IPS-11a (cell line): ENCODE data around the gene ARHGAP26.
"Not testable (repeated sequence)": the region's sequence is repeated elsewhere in the genome, so short reads cannot be mapped to it uniquely, and the experiment has no call there.

Experiments used
- H3K4me3 ChIP-seq: one replicate; pipeline ENCODE4 v1.5.1; 2013; ENCODE audit warnings: low read depth, low read length, control low read depth

Gene ARHGAP26

GRCh38 chr5:142952229-142952628 is 182.1 kb downstream of the ARHGAP26 start:
- no peak overlapping the region for H3K4me3 ChIP-seq

- not testable (repeated sequence) for H3K4me3 ChIP-seq
These were observed 182.7 kb downstream of the ARHGAP26 start for GRCh38 chr5:142952871-142953270.

- no peak overlapping the region for H3K4me3 ChIP-seq
These were observed 184.3 kb downstream of the ARHGAP26 start for GRCh38 chr5:142954455-142954854.

- no peak overlapping the region for H3K4me3 ChIP-seq
These were observed 185.5 kb downstream of the ARHGAP26 start for GRCh38 chr5:142955628-142956027.

- H3K4me3 ChIP-seq: no peak overlapping the region
These were observed 187.4 kb downstream of the ARHGAP26 start for GRCh38 chr5:142957528-142957927.

- no peak overlapping the region for H3K4me3 ChIP-seq
These were observed 188.9 kb downstream of the ARHGAP26 start for GRCh38 chr5:142958944-142959682.

GRCh38 chr5:142959683-142960657 is 189.8 kb downstream of the ARHGAP26 start:
- H3K4me3 ChIP-seq: no peak overlapping the region

GRCh38 chr5:142961440-142962173 is 191.4 kb downstream of the ARHGAP26 start:
- H3K4me3 ChIP-seq: no peak overlapping the region

GRCh38 chr5:142962174-142962533 is 192.0 kb downstream of the ARHGAP26 start:
- no peak overlapping the region for H3K4me3 ChIP-seq

GRCh38 chr5:142965258-142966120 is 195.3 kb downstream of the ARHGAP26 start:
- not testable (repeated sequence) for H3K4me3 ChIP-seq

GRCh38 chr5:142966121-142966420 is 195.9 kb downstream of the ARHGAP26 start:
- no peak overlapping the region for H3K4me3 ChIP-seq

GRCh38 chr5:142969186-142969585 is 199.0 kb downstream of the ARHGAP26 start:
- no peak overlapping the region for H3K4me3 ChIP-seq

- no peak overlapping the region for H3K4me3 ChIP-seq
These were observed 199.7 kb downstream of the ARHGAP26 start for GRCh38 chr5:142969624-142970439.

GRCh38 chr5:142970440-142971030 is 200.4 kb downstream of the ARHGAP26 start:
- no peak overlapping the region for H3K4me3 ChIP-seq

GRCh38 chr5:142971303-142972013 is 201.3 kb downstream of the ARHGAP26 start:
- H3K4me3 ChIP-seq: no peak overlapping the region

- no peak overlapping the region for H3K4me3 ChIP-seq
These were observed 201.9 kb downstream of the ARHGAP26 start for GRCh38 chr5:142972064-142972570.

- H3K4me3 ChIP-seq: no peak overlapping the region
These were observed 203.8 kb downstream of the ARHGAP26 start for GRCh38 chr5:142973932-142974331.

- no peak overlapping the region for H3K4me3 ChIP-seq
These were observed 204.2 kb downstream of the ARHGAP26 start for GRCh38 chr5:142974409-142974808.
